Urinary bladder (tissue), 4 donors: Measurements from ENCODE around the gene RAB7B. TPM values are rescaled to one million over a fixed set of nuclear protein-coding genes. Genes with fewer than 3 reads are reported as not detected.

Experiments used
- DNase-seq: peaks from one replicate; pipeline ENCODE4 v3.0.0-alpha.2; 2015; ENCODE audit errors: extremely low spot score
- H3K27ac ChIP-seq: one replicate; pipeline ENCODE4 v1.5.1; 2013; ENCODE audit warnings: low read depth, mild to moderate bottlenecking, moderate library complexity
- H3K36me3 ChIP-seq: one replicate; pipeline ENCODE4 v1.6.1; 2013; ENCODE audit warnings: mild to moderate bottlenecking, moderate library complexity; ENCODE audit not compliant: insufficient read depth
- H3K4me1 ChIP-seq: one replicate; pipeline ENCODE4 v1.6.1; 2013; ENCODE audit warnings: mild to moderate bottlenecking, moderate library complexity; ENCODE audit not compliant: insufficient read depth
- H3K4me3 ChIP-seq: one replicate; pipeline ENCODE4 v1.5.1; 2013; ENCODE audit warnings: low read depth, low read length
- WGBS: extraction: QIAGEN DNeasy Blood & Tissue Kit; methylation state at CpG from one replicate; pipeline ENCODE4 v1.1.7; 2013; 5-methylcytosine and 5-hydroxymethylcytosine counted together
- polyA plus RNA-seq: library from polyadenylated mRNA; stranded (reverse); fragments of 200-250 nt; gene quantifications from one replicate; pipeline ENCODE4 v1.2.3, GENCODE V29; 2013
- total RNA-seq: library from RNA; depleted of rRNA; stranded (reverse); fragments of >200 nt; gene quantifications from one replicate; pipeline ENCODE4 v1.2.3, GENCODE V29; 2014
- donor health status: healthy with polysubstance abuse.
- donor health status: healthy.

Gene RAB7B
- total and polyA plus RNA-seq, 2 donors: 4.6 to 11.5 TPM

- Histone ChIP-seq H3K4me1 (no peaks in the 10 kb centered on the region), H3K27ac (no peak overlapping the region), H3K36me3 (no peaks in the 10 kb centered on the region), H3K4me3 (no peak overlapping the region)
- WGBS: 87% methylated on average over 6 of the region's 6 CpGs
- DNase-seq: no peak
Measured at GRCh38 chr1:206013026-206013795, 10.0 kb upstream of the RAB7B start.

- no peak for DNase-seq
- H3K27ac ChIP-seq: no peak overlapping the region
- H3K4me1 ChIP-seq: no peaks in the 10 kb centered on the region
- no peak overlapping the region for H3K4me3 ChIP-seq
- H3K36me3 ChIP-seq: no peaks in the 10 kb centered on the region
- WGBS: 76% methylated on average over 17 of the region's 17 CpGs
Measured at GRCh38 chr1:206012086-206012859, 9.1 kb upstream of the RAB7B start.

- Histone ChIP-seq H3K4me1 (no peaks in the 10 kb centered on the region), H3K36me3 (no peaks in the 10 kb centered on the region), H3K27ac (no peak overlapping the region), H3K4me3 (no peak overlapping the region)
- WGBS: 92% methylated on average over 8 of the region's 8 CpGs
- no peak for DNase-seq
Measured at GRCh38 chr1:206011057-206011456, 7.9 kb upstream of the RAB7B start.

GRCh38 chr1:206010060-206010459 is 6.9 kb upstream of the RAB7B start:
- DNase-seq: no peak
- no peaks in the 10 kb centered on the region for H3K36me3 ChIP-seq
- H3K4me1 ChIP-seq: no peaks in the 10 kb centered on the region
- no peak overlapping the region for H3K27ac ChIP-seq
- WGBS: 59% methylated on average over 5 of the region's 5 CpGs
- H3K4me3 ChIP-seq: no peak overlapping the region

- DNase-seq: no peak
- H3K4me1 ChIP-seq: no peaks in the 10 kb centered on the region
- WGBS: 74% methylated on average over 4 of the region's 4 CpGs
- H3K4me3 ChIP-seq: no peak overlapping the region
- no peaks in the 10 kb centered on the region for H3K36me3 ChIP-seq
- no peak overlapping the region for H3K27ac ChIP-seq
Measured at GRCh38 chr1:206006946-206007345, 3.8 kb upstream of the RAB7B start.

GRCh38 chr1:206005778-206006180 is 2.6 kb upstream of the RAB7B start:
- no peak overlapping the region for H3K27ac ChIP-seq

GRCh38 chr1:206005234-206005633 is 2.0 kb upstream of the RAB7B start:
- 84% methylated on average over 7 of the region's 7 CpGs for WGBS
- no peak for DNase-seq
- Histone ChIP-seq H3K4me3 (no peak overlapping the region), H3K36me3 (no peaks in the 10 kb centered on the region), H3K27ac (no peak overlapping the region), H3K4me1 (no peaks in the 10 kb centered on the region)

More at GRCh38 chr1:206005778-206006180, 2.6 kb upstream of the RAB7B start:
- Histone ChIP-seq H3K36me3 (no peaks in the 10 kb centered on the region), H3K4me1 (no peaks in the 10 kb centered on the region), H3K4me3 (no peak overlapping the region)
- DNase-seq: no peak
- 80% methylated on average over 8 of the region's 8 CpGs for WGBS

- WGBS: 79% methylated on average over 12 of the region's 12 CpGs
- H3K27ac ChIP-seq: no peak overlapping the region
- no peaks in the 10 kb centered on the region for H3K4me1 ChIP-seq
- H3K4me3 ChIP-seq: no peak overlapping the region
- H3K36me3 ChIP-seq: no peaks in the 10 kb centered on the region
- DNase-seq: no peak
Measured at GRCh38 chr1:206004826-206005225, 1.6 kb upstream of the RAB7B start.

- DNase-seq: no peak
- H3K4me3 ChIP-seq: no peak overlapping the region
- H3K36me3 ChIP-seq: no peaks in the 10 kb centered on the region
- no peaks in the 10 kb centered on the region for H3K4me1 ChIP-seq
- 96% methylated on average over 7 of the region's 7 CpGs for WGBS
- H3K27ac ChIP-seq: no peak overlapping the region
Measured at GRCh38 chr1:206003854-206004800, 932 bp upstream of the RAB7B start.

GRCh38 chr1:206002160-206002559 is 1.0 kb downstream of the RAB7B start:
- Histone ChIP-seq H3K4me3 (no peak overlapping the region), H3K27ac (no peak overlapping the region)
- WGBS: 85% methylated on average over 3 of the region's 3 CpGs

GRCh38 chr1:206001476-206001888 is 1.7 kb downstream of the RAB7B start:
- H3K4me3 ChIP-seq: no peak overlapping the region
- no peaks in the 10 kb centered on the region for H3K36me3 ChIP-seq
- H3K27ac ChIP-seq: peak overlapping the region; percentile 49
- DNase-seq: no peak
- H3K4me1 ChIP-seq: no peaks in the 10 kb centered on the region
- 17% methylated on average over 3 of the region's 3 CpGs for WGBS

More at GRCh38 chr1:206002160-206002559, 1.0 kb downstream of the RAB7B start:
- no peaks in the 10 kb centered on the region for H3K36me3 ChIP-seq
- DNase-seq: no peak
- H3K4me1 ChIP-seq: no peaks in the 10 kb centered on the region

GRCh38 chr1:206000641-206001339 is 2.4 kb downstream of the RAB7B start:
- H3K27ac ChIP-seq: no peak overlapping the region
- no peaks in the 10 kb centered on the region for H3K4me1 ChIP-seq
- no peaks in the 10 kb centered on the region for H3K36me3 ChIP-seq
- H3K4me3 ChIP-seq: no peak overlapping the region
- no peak for DNase-seq
- 84% methylated on average over 8 of the region's 8 CpGs for whole genome bisulfite sequencing
